PFSK-1 (cell line): ENCODE results near the gene RPA3.

Experiments used
- FOXP2 ChIP-seq: optimal IDR thresholded peaks from 2 replicates; pipeline ENCODE3; 2011; ENCODE audit warnings: borderline replicate concordance, control low read depth, inconsistent platforms; ENCODE audit not compliant: insufficient read depth; ENCODE audit errors: extremely low read length, extremely low read depth
- POLR2AphosphoS5 ChIP-seq: IDR thresholded peaks from 2 replicates; pipeline ENCODE4 v1.6.1; 2012; ENCODE audit warnings: low read depth, mild to moderate bottlenecking, control low read depth, low read length, moderate library complexity
- REST ChIP-seq, 2 experiments: IDR thresholded peaks; 2 replicates each; pipeline versions ENCODE4 v1.6.1 to v1.8.0; 2011 to 2012; ENCODE audit warnings: low read depth in 2 of 2, low read length in 2 of 2, control low read depth in 1 of 2, inconsistent platforms in 1 of 2, mild to moderate bottlenecking in 1 of 2, moderate library complexity in 1 of 2; ENCODE audit not compliant: insufficient read depth in 1 of 2
- SIN3A ChIP-seq: IDR thresholded peaks from 2 replicates; pipeline ENCODE4 v1.6.1; 2012; ENCODE audit warnings: mild to moderate bottlenecking, low read length, moderate library complexity, borderline replicate concordance; ENCODE audit not compliant: insufficient read depth
- TAF1 ChIP-seq: IDR thresholded peaks from 2 replicates; pipeline ENCODE4 v1.6.1; 2012; ENCODE audit warnings: low read length, control low read depth, borderline replicate concordance; ENCODE audit not compliant: insufficient read depth

The RPA3 gene

GRCh38 chr7:7695111-7695817 lies 23.1 kb downstream of the RPA3 start:
- no peak for TF ChIP-seq POLR2AphosphoS5
- no peak for TF ChIP-seq FOXP2
- no peak for TF ChIP-seq REST (IDR thresholded peaks at IDR 0.05; ENCODE audit: insufficient read depth in 1 of 2, low read depth in 2 of 2, low read length in 2 of 2)
- no peak for TF ChIP-seq SIN3A
- no peak for TF ChIP-seq TAF1

GRCh38 chr7:7694542-7694941 lies 23.9 kb downstream of the RPA3 start:
- TF ChIP-seq REST (IDR thresholded peaks at IDR 0.05; ENCODE audit: insufficient read depth in 1 of 2, low read depth in 2 of 2, low read length in 2 of 2) (no peak), SIN3A (no peak), TAF1 (no peak), FOXP2 (no peak), POLR2AphosphoS5 (no peak)

DNA sequence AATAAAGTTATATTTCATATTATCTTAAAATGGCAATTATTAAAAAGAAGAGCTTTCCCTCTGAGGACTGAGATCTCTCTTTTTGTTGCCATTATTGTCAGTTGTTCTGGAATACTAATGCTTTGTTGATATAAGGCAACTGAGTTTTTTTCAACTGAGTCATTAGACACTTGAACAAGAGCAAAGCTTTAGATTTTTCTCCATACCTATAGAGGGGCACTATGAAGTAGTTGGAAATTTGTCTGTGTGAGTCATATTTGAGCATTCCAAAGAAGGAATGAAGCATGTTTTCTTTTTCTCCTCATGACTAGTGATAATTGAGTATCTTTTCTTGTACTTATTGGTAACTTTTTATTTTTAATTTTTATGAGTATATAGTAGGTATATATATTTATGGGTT lies 24.5 kb downstream of the RPA3 start:
- no peak for TF ChIP-seq POLR2AphosphoS5
- TF ChIP-seq TAF1: no peak
- no peak for TF ChIP-seq FOXP2
- no peak for TF ChIP-seq SIN3A
- TF ChIP-seq REST (IDR thresholded peaks at IDR 0.05; ENCODE audit: insufficient read depth in 1 of 2, low read depth in 2 of 2, low read length in 2 of 2): no peak

- TF ChIP-seq FOXP2 (no peak), REST (IDR thresholded peaks at IDR 0.05; ENCODE audit: insufficient read depth in 1 of 2, low read depth in 2 of 2, low read length in 2 of 2) (no peak), SIN3A (no peak), TAF1 (no peak), POLR2AphosphoS5 (no peak)
Measured at GRCh38 chr7:7688956-7689355, 29.5 kb downstream of the RPA3 start.

GRCh38 chr7:7688310-7688709 lies 30.1 kb downstream of the RPA3 start:
- TF ChIP-seq REST (IDR thresholded peaks at IDR 0.05; ENCODE audit: insufficient read depth in 1 of 2, low read depth in 2 of 2, low read length in 2 of 2) (no peak), FOXP2 (no peak), POLR2AphosphoS5 (no peak), TAF1 (no peak), SIN3A (no peak)
